ENCODE results near the gene PGF. TPM values are rescaled to one million over a fixed set of nuclear protein-coding genes. Genes with fewer than 3 reads are reported as not detected.

Gene PGF
- total RNA-seq, 4 donors from 2014 or later: 0.68 to 3.5 (median 2.4) TPM

DNA sequence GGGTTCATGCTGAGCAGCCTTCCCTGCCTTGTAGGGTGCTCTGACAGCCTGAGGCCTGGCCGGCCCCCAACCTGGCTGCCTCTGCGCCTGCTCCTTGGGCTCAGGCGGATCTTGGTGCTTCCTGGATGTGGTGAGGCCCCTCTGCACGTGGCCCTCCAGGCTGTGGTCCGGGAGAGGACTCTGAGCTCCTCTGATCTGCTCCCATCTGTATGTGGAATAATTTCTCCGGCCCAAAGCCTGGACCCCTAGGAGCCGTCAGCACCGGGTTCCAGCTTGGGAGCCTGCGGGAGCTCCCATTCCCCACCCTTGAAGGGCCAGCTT, 26.0 kb upstream of the PGF start:
- no peak for TF ChIP-seq CTCF (IDR thresholded peaks at IDR 0.05; ENCODE audit: low read depth)

- no peak for TF ChIP-seq CTCF (IDR thresholded peaks at IDR 0.05; ENCODE audit: low read depth)
Measured at GRCh38 chr14:74980731-74981461, 25.5 kb upstream of the PGF start.

- TF ChIP-seq CTCF (IDR thresholded peaks at IDR 0.05; ENCODE audit: low read depth): no peak
Measured at GRCh38 chr14:74980398-74980730, 25.0 kb upstream of the PGF start.

- TF ChIP-seq CTCF (IDR thresholded peaks at IDR 0.05; ENCODE audit: low read depth): no peak
Measured at GRCh38 chr14:74979442-74980397, 24.3 kb upstream of the PGF start.

DNA sequence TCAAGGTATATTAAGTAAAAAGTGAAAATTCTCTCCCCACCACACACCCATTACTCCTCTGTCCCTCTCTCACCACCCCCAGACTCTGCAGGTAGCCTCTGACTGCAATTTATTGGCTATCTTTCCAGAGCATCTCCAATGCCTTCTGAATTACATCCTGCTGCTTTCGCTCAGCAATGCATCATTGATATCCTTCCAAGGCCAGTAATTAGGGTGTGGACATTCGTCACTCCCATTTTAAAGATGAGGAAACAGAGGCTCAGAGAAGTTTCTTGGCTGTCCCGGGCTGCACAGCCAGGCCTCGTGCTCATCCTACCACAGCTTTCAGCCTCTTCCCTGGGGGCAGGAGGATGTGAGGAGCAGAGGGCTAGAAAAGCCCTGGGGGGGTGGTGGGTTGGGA, 23.6 kb upstream of the PGF start:
- TF ChIP-seq CTCF (IDR thresholded peaks at IDR 0.05; ENCODE audit: low read depth): no peak

- no peak for TF ChIP-seq CTCF (IDR thresholded peaks at IDR 0.05; ENCODE audit: low read depth)
Measured at GRCh38 chr14:74978416-74978947, 23.1 kb upstream of the PGF start.

DNA sequence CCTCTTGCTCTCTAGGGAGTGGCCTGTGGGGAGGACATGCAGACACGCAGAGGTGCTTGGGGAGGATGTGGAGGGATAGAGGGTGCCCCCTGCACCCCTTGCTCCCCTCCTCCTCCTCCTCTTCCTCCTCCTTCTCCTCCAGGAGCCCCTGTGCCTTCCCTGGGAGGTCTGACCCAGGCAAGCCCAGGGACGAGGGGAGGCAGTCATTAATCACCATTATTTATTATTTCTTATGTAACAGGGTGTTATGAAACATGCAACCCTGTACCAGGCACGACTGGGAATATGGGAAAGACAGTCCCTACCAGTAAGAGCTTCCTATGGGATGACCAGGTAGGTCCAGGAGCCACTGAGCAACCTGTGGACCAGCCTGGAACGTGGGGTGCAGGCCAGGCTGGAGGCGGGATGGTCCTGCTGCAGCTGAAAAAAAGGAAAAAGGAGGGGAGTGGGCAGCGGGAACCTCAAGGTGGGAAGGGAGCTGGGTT, 22.5 kb upstream of the PGF start:
- TF ChIP-seq CTCF (IDR thresholded peaks at IDR 0.05; ENCODE audit: low read depth): no peak
